Dermis microvascular lymphatic vessel endothelial cell (primary cell): ENCODE results near the gene ADH1C. TPM values are rescaled to one million over a fixed set of nuclear protein-coding genes. Genes with fewer than 3 reads are reported as not detected.
"Not testable (repeated sequence)": the region's sequence is repeated elsewhere in the genome, so short reads cannot be mapped to it uniquely, and the experiment has no call there.

Source experiments
- DNase-seq, 2 donors: peaks; one replicate each; pipeline versions ENCODE4 v3.0.0 to v3.0.0-alpha.2; 2010; ENCODE audit warnings: low read depth in 2 of 2
- total RNA-seq: library from RNA; depleted of rRNA; stranded (reverse); fragments of >200 nt; gene quantifications from 2 replicates; pipeline ENCODE4 v1.2.1, GENCODE V29; 2014

Gene ADH1C
- total RNA-seq, 1 donor from 2014 or later: not detected

GRCh38 chr4:99359480-99360204 lies 7.1 kb upstream of the ADH1C start:
- DNase-seq: no peak

DNA sequence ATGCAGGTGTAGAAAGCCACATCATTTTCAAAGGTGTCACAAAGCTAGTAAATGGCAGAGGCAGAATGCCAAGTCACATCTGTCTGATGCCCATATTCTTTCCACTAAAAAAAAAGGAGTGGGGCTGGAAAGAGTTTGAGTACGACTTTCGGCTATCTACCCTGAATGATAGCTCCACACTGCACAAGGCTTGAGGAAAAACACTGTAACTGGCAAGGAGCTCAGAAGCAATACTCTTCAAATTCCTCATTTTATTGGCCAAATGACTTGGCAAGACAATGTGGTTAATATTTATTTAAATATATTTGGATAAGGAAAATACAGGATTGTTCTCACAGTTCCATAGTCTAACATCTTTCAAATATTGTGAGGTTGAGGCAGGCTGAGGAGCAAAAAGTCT lies 5.4 kb upstream of the ADH1C start:
- no peak for DNase-seq

DNA sequence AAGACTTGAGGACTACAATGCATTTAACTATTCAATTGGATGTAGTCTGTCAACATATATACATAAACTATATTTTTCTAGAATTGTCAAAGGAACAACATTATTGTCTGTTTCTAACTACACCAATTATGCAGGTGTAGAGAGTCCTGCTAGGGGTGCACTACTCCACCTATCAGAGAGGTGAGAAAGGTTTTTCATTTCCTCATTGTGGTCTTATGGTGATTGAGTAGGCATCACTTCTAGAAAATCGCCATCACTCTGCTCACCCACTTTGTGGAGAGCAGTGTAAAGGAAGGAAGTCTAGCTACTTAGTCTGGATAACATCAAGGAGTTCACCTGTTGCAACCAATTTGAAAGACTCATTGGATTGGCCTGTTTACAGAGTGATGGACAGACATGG lies 4.4 kb upstream of the ADH1C start:
- DNase-seq: no peak

- DNase-seq: not testable (repeated sequence)
These were observed 3.6 kb upstream of the ADH1C start for GRCh38 chr4:99356149-99356548.

- DNase-seq: no peak
These were observed 1.1 kb downstream of the ADH1C start for GRCh38 chr4:99351487-99351886.

DNA sequence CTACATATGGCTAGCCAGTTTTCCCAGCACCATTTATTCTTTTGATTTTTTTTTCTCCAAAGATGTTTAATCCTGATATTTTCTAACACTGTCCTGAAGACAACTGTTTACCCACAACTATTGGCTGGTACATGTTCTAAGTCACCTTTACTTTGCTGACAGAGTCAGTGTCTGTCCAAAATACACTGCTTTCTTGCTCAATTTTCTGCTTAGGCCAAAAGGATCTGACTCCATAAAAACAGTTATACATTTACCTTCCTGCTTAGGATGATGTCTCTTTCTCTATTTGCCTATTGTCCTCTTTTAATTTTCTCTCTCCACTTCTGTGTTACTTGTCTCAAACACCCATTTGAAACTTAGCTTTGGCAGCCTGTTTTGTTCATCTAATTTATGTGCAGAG lies 3.2 kb downstream of the ADH1C start:
- no peak for DNase-seq

DNA sequence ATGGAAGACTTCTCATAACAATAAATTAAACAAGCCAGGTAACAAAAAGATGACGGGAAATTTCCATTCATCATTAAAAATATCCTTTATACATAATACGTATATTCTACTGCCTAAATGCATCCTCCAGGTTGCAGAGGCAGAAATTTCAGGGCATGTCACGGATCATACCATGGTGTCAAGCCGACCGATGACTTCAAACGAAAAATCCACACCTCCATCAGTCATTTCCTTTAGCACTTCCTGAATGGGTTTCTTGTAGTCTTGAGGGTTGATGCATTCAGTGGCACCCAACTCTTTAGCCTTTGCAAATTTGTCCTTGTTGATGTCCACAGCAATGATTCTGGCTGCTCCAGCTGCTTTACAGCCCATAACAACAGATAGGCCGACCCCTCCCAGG lies 9.9 kb downstream of the ADH1C start:
- not testable (repeated sequence) for DNase-seq

DNA sequence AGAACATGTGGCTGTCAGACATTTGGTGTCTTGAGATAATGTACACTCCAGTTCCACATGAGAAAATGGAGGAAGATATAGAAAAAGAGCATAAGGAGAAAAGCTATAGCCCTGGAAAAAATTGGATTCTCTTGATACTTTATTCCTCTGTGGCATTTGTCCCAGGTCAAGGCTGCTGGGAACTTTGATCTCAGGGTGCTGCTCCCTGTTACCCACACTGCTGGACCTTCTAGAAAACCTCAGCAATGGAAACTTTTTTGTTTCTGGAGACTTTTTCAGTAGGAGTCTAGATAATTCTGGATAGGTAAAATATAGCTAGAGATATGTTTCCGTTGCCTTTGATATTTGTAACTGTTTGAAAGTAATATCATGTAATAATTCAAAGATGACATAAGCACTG lies 11.1 kb downstream of the ADH1C start:
- no peak for DNase-seq

DNA sequence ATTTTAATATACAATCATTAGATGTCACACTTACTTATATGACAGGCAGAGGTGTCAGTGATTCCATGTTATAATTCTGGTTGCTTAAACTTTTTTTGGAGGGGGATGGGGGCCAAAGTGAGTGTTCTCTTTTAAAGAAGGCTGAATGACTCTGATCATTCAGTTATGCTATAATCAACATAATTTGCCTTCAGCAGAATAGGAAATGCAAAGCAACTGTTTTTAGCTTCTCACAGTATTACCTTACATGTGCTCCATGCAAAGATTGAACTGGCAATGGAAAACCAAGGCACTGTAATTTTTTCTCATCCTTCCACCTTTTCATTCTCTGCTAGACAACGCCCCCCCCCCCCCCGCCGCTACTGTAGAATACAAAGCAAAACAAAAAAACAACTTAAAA lies 13.4 kb downstream of the ADH1C start:
- no peak for DNase-seq

DNA sequence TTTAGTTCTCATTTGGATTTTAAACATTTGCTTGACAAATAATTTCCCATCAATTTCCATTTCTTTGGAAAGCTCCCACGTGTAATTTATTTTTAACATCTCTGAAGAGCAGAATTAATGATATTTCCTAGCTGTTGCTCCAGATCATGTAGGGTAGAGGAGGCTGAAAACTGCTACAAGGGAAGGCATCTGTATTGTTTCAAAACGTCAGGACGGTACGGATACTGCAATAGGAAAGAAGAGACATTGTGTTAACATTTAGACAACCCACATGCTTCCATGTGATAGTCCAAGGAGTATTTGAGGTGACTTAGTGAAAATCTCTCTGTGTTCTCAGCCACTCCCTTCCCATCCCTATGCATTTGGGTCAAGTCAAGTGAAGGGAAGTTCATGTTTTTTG lies 16.0 kb downstream of the ADH1C start:
- DNase-seq: no peak

- no peak for DNase-seq
These were observed 17.7 kb downstream of the ADH1C start for GRCh38 chr4:99334880-99335279.

- no peak for DNase-seq
These were observed 21.9 kb downstream of the ADH1C start for GRCh38 chr4:99330648-99331047.

DNA sequence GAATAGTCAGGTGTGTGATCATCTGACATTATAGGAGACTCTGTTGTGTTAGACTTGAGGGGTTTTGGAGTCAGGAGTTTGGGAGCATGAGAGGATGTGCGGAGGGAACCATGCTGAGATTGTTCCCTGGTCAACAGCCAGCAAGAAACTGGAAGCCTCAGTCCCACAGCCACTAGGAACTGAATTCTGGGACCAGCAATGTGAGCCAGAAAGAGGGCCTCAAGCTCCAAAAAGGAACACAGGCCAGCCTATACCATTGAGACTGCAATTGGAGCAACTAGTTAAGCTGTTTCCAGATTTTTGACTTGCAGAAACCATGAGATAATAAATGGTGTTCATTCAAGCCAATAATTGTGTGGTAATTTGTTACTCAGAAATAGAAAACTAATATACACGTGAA lies 22.7 kb downstream of the ADH1C start:
- no peak for DNase-seq

GRCh38 chr4:99324979-99325378 lies 27.6 kb downstream of the ADH1C start:
- DNase-seq: no peak

GRCh38 chr4:99324361-99324760 lies 28.2 kb downstream of the ADH1C start:
- no peak for DNase-seq

- no peak for DNase-seq
These were observed 28.8 kb downstream of the ADH1C start for GRCh38 chr4:99323756-99324155.

- DNase-seq: no peak
These were observed 31.0 kb downstream of the ADH1C start, which contains the start of gene ADH1B for GRCh38 chr4:99321241-99322191. ADH1B (minus strand) TSS chr4:99321401; CDS start chr4:99321331, 70 bp downstream.

DNA sequence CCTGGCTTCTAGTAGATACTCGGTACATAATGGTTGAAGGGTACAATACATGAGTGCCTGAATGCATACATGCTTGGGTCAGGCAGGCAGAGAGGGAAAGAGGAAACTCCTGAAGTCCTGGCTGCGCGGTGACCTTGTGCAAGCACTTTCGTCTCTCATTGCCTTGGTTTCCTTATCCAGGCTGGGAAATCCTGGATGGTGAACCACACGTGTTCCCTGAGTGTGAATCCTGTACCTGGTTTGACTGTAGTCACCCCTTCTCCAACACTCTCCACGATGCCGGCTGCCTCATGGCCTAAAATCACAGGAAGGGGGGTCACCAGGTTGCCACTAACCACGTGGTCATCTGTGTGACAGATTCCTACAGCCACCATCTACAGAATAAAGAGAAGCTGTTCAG lies 34.7 kb downstream of the ADH1C start:
- not testable (repeated sequence) for DNase-seq

DNA sequence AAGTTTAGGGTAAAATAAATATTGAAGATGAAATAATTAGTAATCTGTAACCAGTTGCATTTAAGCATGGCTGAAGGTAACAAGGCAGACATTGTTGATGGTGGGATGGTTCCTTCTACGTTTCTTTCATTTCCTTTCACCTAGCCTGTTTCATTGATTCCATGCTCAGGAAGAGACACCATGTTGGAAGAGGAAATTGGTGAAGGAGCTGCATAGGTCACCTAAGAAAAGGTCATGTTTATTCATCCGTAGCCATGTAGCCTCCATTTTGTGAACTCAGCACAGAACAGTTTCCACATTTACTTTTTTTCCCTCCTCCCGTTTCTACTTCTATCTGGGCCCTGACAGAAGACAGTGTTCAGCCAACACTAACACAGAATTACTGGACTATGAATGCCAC lies 35.2 kb downstream of the ADH1C start:
- no peak for DNase-seq

GRCh38 chr4:99315839-99316238 lies 36.7 kb downstream of the ADH1C start:
- no peak for DNase-seq

GRCh38 chr4:99314211-99314610 lies 38.3 kb downstream of the ADH1C start:
- no peak for DNase-seq

- no peak for DNase-seq
These were observed 42.2 kb downstream of the ADH1C start for GRCh38 chr4:99310389-99310788.
